ENCODE results near the gene NFU1. TPM values are rescaled to one million over a fixed set of nuclear protein-coding genes. Genes with fewer than 3 reads are reported as not detected.

The NFU1 gene
- total RNA-seq, 8 experiments from 2014 or later: 33.6 to 84.1 (median 62.4) TPM

- no peak overlapping the region for H3K27ac ChIP-seq
- ATAC-seq (replicated peaks in 6 of 8): no peak
- H3K4me1 ChIP-seq (replicated peaks in 1 of 2): no peaks in the 10 kb centered on the region
- in situ Hi-C loops (cut with MboI; ENCODE audit: low pct_unique_long_range_greater_than_20kb in 2 of 9, low sequenced_read_pairs in 9 of 9, unreplicated experiment in 9 of 9): no loop called here
- WGBS, 10 experiments: 0 to 100% (median 67%) methylated on average over 1 of the region's 1 CpG; no CpG with 5 or more reads in 1 of the 10 experiments
- H3K4me3 ChIP-seq: no peak overlapping the region
Measured at GRCh38 chr2:69395866-69396265, 41.4 kb downstream of the NFU1 start.

GRCh38 chr2:69393963-69394362, 43.3 kb downstream of the NFU1 start:
- Histone ChIP-seq H3K4me3 (no peak overlapping the region), H3K4me1 (replicated peaks in 1 of 2) (peaks cover 0 to 9% of the 10 kb centered on the region in 2 donors), H3K27ac (no peak overlapping the region)
- no peak for ATAC-seq (replicated peaks in 6 of 8)
- in situ Hi-C loops (cut with MboI; ENCODE audit: low pct_unique_long_range_greater_than_20kb in 2 of 9, low sequenced_read_pairs in 9 of 9, unreplicated experiment in 9 of 9): no loop called here

DNA sequence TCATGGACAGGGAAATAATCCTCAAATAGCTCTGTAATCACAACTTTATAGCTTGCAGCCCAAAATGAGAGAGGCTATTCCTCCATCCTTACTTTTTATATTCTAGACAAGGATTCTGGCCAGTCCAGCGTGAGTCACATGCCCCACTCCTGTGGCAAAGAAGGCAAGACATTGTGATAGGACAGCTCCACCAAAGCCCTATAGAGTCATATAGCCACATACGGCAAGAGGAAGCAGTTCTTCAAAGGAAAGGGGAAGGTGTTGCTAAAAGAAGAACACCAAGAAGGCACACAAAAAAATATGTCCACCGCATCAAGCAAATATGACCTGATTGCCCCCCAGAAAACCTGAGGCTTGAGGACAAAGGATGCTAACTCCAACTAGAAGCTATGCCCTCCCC, 46.8 kb downstream of the NFU1 start:
- Histone ChIP-seq H3K27ac (no peak overlapping the region), H3K4me3 (no peak overlapping the region), H3K4me1 (replicated peaks in 1 of 2) (peaks cover 9 to 19% of the 10 kb centered on the region in 2 donors)
- in situ Hi-C loops (cut with MboI; ENCODE audit: low pct_unique_long_range_greater_than_20kb in 2 of 9, low sequenced_read_pairs in 9 of 9, unreplicated experiment in 9 of 9): no loop called here
- ATAC-seq (replicated peaks in 6 of 8): no peak
- WGBS, 10 experiments: 80 to 100% (median 92%) methylated on average over 1 to 3 of the region's 3 CpGs; no CpG with 5 or more reads in 4 of the 10 experiments

DNA sequence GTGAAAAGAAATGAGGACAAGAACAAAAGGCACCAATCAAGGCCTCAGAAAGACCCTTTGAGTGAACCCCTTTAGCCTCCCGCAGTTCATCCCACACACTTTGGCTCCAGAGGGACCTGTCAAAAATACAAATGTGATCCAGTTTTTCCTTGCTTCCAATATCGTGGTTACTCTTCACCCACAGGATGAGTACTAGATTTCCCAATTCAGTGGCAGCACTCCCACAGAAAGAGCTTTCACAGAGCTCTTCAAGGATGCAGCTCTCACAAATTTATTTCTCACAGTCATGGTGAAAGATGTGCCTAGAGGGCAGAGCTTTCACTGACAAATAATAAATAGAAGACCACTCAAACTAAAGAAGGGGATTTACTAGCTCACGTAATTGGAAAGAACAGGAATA, 47.2 kb downstream of the NFU1 start:
- no peak overlapping the region for H3K27ac ChIP-seq
- H3K4me3 ChIP-seq: no peak overlapping the region
- WGBS, 10 experiments: 14 to 100% (median 69%) methylated on average over 1 to 3 of the region's 3 CpGs
- no peak for ATAC-seq (replicated peaks in 6 of 8)
- in situ Hi-C loops (cut with MboI; ENCODE audit: low pct_unique_long_range_greater_than_20kb in 2 of 9, low sequenced_read_pairs in 9 of 9, unreplicated experiment in 9 of 9): no loop called here
- H3K4me1 ChIP-seq (replicated peaks in 1 of 2): peaks cover 9 to 23% of the 10 kb centered on the region in 2 donors

DNA sequence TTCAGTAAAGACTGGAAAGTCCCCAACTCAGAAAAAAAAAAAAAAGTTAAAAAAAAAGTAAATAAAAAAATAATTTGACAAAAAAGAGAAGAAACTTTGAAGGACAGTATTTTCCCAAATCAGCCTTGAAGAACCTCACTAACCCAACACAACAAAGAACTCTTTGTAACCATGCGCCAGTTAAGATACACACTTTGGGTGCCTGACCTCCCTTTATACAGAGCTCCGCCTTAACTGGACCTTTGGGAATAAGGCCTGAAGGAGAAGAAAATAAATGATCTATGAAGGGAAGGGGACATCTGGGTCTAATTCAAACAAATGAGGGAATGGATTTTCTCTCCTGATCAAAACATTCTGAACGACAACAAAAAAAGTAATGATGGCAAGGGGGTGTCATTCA, 48.0 kb downstream of the NFU1 start:
- 33 to 100% (median 70%) methylated on average over 1 to 3 of the region's 3 CpGs for WGBS, 10 experiments
- in situ Hi-C loops (cut with MboI; ENCODE audit: low pct_unique_long_range_greater_than_20kb in 2 of 9, low sequenced_read_pairs in 9 of 9, unreplicated experiment in 9 of 9): no loop called here
- no peak for ATAC-seq (replicated peaks in 6 of 8)
- no peak overlapping the region for H3K4me3 ChIP-seq
- peaks cover 9 to 24% of the 10 kb centered on the region in 2 donors for H3K4me1 ChIP-seq (replicated peaks in 1 of 2)
- no peak overlapping the region for H3K27ac ChIP-seq

DNA sequence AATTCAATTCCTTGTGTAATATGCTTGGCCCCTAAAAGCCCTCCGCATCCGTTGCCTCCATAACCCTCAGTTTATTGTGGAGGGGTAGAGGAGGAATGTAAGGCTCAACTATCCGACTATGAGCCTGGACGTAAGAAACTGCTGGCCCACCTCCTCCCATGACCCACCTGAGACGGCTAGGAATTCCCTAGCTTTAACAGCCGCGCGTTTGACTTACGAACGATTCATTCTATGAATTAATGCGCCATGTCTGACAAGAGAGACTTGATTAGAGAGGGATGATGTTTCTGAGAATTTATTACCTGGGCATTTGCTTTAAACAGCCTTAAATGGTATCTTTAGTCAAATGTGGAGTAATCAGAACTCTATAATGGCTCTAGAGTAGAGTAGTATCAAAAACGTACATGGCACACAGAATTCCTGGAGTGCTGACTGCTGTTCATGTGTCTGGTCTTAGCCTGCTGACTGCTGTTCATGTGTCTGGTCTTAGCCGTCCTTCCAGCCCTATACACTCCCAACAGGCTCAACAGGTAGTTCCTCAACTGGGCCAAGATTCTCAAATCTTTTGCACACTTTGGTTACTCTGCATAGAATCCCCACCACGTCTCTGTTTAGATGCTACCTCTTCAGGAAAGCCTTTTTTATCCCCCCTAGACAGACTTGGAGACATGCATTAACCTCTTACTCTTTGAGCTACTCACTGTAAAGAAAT, 49.3 kb downstream of the NFU1 start:
- peak in 3 of 8 experiments; percentile 0 to 2 (median 1) for ATAC-seq (replicated peaks in 6 of 8)
- in situ Hi-C loops (cut with MboI; ENCODE audit: low pct_unique_long_range_greater_than_20kb in 2 of 9, low sequenced_read_pairs in 9 of 9, unreplicated experiment in 9 of 9): no loop called here
- WGBS, 10 experiments: 51 to 82% (median 64%) methylated on average over 3 to 12 of the region's 14 CpGs
- Histone ChIP-seq H3K4me3 (peak overlapping the region; percentile 84 to 99 (median 88)), H3K27ac (peak overlapping the region; percentile 89 to 94), H3K4me1 (replicated peaks in 1 of 2) (peaks cover 9 to 24% of the 10 kb centered on the region in 2 donors)

DNA sequence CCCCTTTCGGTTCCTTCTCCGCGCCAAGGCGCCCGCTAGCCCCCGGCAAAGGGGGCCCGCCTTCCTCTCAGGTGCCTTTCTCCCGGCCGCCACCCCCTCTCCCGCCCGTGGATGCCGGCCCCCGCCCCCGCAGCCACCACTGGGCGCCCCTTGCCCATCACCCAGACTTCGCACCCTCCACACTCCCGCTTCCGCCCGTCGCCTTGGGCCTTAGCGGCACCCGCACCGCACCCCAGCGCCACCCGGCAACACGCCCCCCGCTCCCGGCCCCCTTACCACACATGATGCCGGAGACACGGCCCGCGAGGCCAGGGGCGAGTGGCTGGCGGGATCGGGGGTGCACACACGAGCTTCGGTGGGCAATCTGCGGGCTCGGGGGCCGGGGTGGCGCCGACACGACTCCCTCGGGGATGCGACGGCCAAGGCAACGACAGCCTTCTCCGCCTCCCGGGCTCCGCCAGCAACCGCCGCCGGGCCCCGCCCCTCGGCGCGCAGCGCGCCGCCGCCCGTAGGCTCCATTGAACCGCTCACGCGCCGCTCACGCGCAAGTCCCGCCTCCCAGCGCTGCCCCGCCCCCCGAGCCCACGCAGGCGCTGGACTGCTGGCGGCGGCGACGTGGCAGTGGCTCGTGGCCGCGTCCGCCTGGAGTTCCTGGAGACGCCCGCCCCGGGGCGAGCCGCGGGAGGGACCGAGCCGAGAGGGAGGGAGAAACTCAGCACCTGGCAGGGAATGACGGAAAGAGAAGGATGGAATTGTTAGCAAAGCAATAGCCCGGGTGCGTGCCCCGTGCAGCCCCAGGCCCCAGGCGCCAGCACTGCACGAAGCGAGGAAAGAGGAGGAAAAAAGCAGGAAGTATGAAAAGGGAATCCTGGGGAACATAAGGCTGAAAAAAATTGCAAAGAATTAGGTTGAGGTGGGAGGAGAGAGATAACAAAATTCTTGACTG, 50.2 kb downstream of the NFU1 start, which contains the start of gene GFPT1:
Gene GFPT1 (minus strand): TSS at position 439 of the 946 bp plus-strand sequence. CDS start 156 bp downstream, at position 283.
- peak within 1 kb of the TSS; percentile 91 to 94 for H3K27ac ChIP-seq
- ATAC-seq (replicated peaks in 6 of 8): peak; percentile 91 to 98 (median 92)
- in situ Hi-C loops (cut with MboI; ENCODE audit: low pct_unique_long_range_greater_than_20kb in 2 of 9, low sequenced_read_pairs in 9 of 9, unreplicated experiment in 9 of 9): no loop called here
- peaks cover 9 to 24% of the 10 kb centered on the region in 2 donors for H3K4me1 ChIP-seq (replicated peaks in 1 of 2)
- WGBS, 10 experiments: 0 to 5% (median 1%) methylated on average over 3 to 14 of the region's 97 CpGs; no CpG with 5 or more reads in 3 of the 10 experiments
- H3K4me3 ChIP-seq: peak within 1 kb of the TSS; percentile 84 to 99 (median 88)

DNA sequence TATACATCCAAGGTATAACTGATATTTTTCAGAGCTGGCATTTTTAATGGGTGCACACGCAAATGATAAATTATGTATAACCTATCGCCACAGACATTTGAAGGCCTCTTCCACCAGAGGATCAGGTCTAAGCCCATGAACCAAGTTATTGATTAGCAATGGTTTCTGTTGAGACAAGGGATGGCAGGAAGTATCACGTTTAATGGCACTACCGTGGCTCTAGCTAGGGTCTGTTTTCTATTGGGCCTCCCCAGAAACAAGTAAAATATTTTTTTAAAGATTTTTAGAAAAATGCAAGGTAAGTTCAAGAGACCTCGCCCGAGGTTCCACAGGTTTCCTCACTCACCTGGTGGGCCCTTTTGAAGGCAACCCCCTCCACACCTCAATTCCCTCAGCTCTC, 50.9 kb downstream of the NFU1 start:
- ATAC-seq (replicated peaks in 6 of 8): no peak
- Histone ChIP-seq H3K27ac (peak overlapping the region; percentile 91 to 94), H3K4me3 (peak overlapping the region; percentile 84 to 99 (median 88)), H3K4me1 (replicated peaks in 1 of 2) (peaks cover 9 to 24% of the 10 kb centered on the region in 2 donors)
- 0 to 6% (median 0%) methylated on average over 1 to 6 of the region's 6 CpGs; no CpG with 5 or more reads in 2 of the 10 experiments for WGBS, 10 experiments
- in situ Hi-C loops (cut with MboI; ENCODE audit: low pct_unique_long_range_greater_than_20kb in 2 of 9, low sequenced_read_pairs in 9 of 9, unreplicated experiment in 9 of 9): no loop called here

- in situ Hi-C loops (cut with MboI; ENCODE audit: low pct_unique_long_range_greater_than_20kb in 2 of 9, low sequenced_read_pairs in 9 of 9, unreplicated experiment in 9 of 9): no loop called here
- ATAC-seq (replicated peaks in 6 of 8): no peak
- peaks cover 9 to 24% of the 10 kb centered on the region in 2 donors for H3K4me1 ChIP-seq (replicated peaks in 1 of 2)
- peak overlapping the region; percentile 84 to 99 (median 88) for H3K4me3 ChIP-seq
- 0 to 81% (median 47%) methylated on average over 1 to 8 of the region's 8 CpGs for WGBS, 10 experiments
- peak overlapping the region; percentile 91 to 94 for H3K27ac ChIP-seq
Measured at GRCh38 chr2:69385443-69386151, 51.6 kb downstream of the NFU1 start.

- H3K4me3 ChIP-seq: peak overlapping the region in 3 of 5 donors; percentile 84 to 99 (median 94)
- in situ Hi-C loops (cut with MboI; ENCODE audit: low pct_unique_long_range_greater_than_20kb in 2 of 9, low sequenced_read_pairs in 9 of 9, unreplicated experiment in 9 of 9): no loop called here
- ATAC-seq (replicated peaks in 6 of 8): no peak
- peaks cover 9 to 20% of the 10 kb centered on the region in 2 donors for H3K4me1 ChIP-seq (replicated peaks in 1 of 2)
- no peak overlapping the region for H3K27ac ChIP-seq
- 83 to 100% (median 95%) methylated on average over 3 to 5 of the region's 5 CpGs; no CpG with 5 or more reads in 1 of the 10 experiments for WGBS, 10 experiments
Measured at GRCh38 chr2:69384618-69385081, 52.6 kb downstream of the NFU1 start.

- H3K4me3 ChIP-seq: no peak overlapping the region
Measured at GRCh38 chr2:69383176-69383812, 53.9 kb downstream of the NFU1 start.

DNA sequence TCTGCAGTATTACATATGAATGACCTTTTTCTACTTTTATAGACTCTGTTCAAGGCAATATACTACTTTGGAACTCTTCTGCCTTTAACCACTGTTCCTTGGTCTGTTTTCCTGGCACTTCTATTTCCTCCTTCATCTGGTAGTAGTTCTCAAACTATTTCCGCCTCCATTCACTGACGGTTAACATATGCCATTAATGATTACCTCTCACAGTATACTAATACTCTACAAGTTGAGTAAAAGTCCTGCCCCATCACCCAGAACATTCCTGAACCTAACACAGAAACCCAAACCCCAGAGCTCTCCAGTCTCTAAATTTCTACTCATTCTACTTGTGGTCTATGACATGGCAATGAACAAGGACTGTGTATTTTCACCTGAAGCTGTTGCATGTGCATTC, 54.7 kb downstream of the NFU1 start:
- in situ Hi-C loops (cut with MboI; ENCODE audit: low pct_unique_long_range_greater_than_20kb in 2 of 9, low sequenced_read_pairs in 9 of 9, unreplicated experiment in 9 of 9): no loop called here
- 0 to 100% (median 79%) methylated on average over 1 to 2 of the region's 2 CpGs; no CpG with 5 or more reads in 1 of the 10 experiments for WGBS, 10 experiments
- Histone ChIP-seq H3K27ac (no peak overlapping the region), H3K4me1 (replicated peaks in 1 of 2) (peaks cover 0 to 6% of the 10 kb centered on the region in 2 donors), H3K4me3 (no peak overlapping the region)
- ATAC-seq (replicated peaks in 6 of 8): no peak

More at GRCh38 chr2:69383176-69383812, 53.9 kb downstream of the NFU1 start:
- in situ Hi-C loops (cut with MboI; ENCODE audit: low pct_unique_long_range_greater_than_20kb in 2 of 9, low sequenced_read_pairs in 9 of 9, unreplicated experiment in 9 of 9): no loop called here
- Histone ChIP-seq H3K4me1 (replicated peaks in 1 of 2) (peaks cover 7 to 13% of the 10 kb centered on the region in 2 donors), H3K27ac (no peak overlapping the region)
- ATAC-seq (replicated peaks in 6 of 8): no peak
- 76 to 100% (median 96%) methylated on average over 1 to 7 of the region's 7 CpGs; no CpG with 5 or more reads in 1 of the 10 experiments for WGBS, 10 experiments
